Thyroid gland (tissue), 4 donors: ENCODE data around the gene KMT2B.

ENCODE experiments used
- CTCF ChIP-seq, 6 experiments: fragments of 200-600 bp in 3 of 6; fragments of 450-650 bp in 3 of 6; sonication (generic) in 3 of 6; IDR thresholded peaks; one replicate each; pipeline ENCODE4 v1.5.1; 2016 to 2019; ENCODE audit warnings: antibody characterized with exemption in 6 of 6, mild to moderate bottlenecking in 2 of 6, inconsistent platforms in 1 of 6, moderate library complexity in 1 of 6
- POLR2A ChIP-seq, 2 donors: fragments of 450-650 bp; IDR thresholded peaks; one replicate each; pipeline ENCODE4 v1.6.1; 2017; ENCODE audit warnings: antibody characterized with exemption in 2 of 2, mild to moderate bottlenecking in 2 of 2, moderate library complexity in 1 of 2

- TF ChIP-seq CTCF (IDR thresholded peaks at IDR 0.05) (no peak), POLR2A (IDR thresholded peaks at IDR 0.05) (no peak)
Measured at GRCh38 chr19:35733180-35734125, 15.7 kb downstream of the KMT2B start.
